ENCODE results near the gene HOXB3.
A peak's percentile ranks its signal among the peaks of the same experiment; 100 is the strongest.

Gene HOXB3

GRCh38 chr17:48612456-48612853, 22.4 kb upstream of the HOXB3 start:
- no peak for DNase-seq (ENCODE audit: low spot score)

GRCh38 chr17:48611681-48612455, 21.8 kb upstream of the HOXB3 start:
- DNase-seq (ENCODE audit: low spot score): no peak

- no peak for DNase-seq (ENCODE audit: low spot score)
These were observed 21.2 kb upstream of the HOXB3 start for GRCh38 chr17:48611213-48611612.

- DNase-seq (ENCODE audit: low spot score): peak; percentile 78
These were observed 20.5 kb upstream of the HOXB3 start, which contains the start of gene HOXB7 for GRCh38 chr17:48610282-48611211. Gene HOXB7, minus strand, starts transcription at chr17:48611017. Its CDS starts 99 bp downstream, at chr17:48610918.

GRCh38 chr17:48609759-48610281, 19.8 kb upstream of the HOXB3 start:
- no peak for DNase-seq (ENCODE audit: low spot score)

GRCh38 chr17:48609033-48609432, 19.0 kb upstream of the HOXB3 start:
- no peak for DNase-seq (ENCODE audit: low spot score)

GRCh38 chr17:48608494-48608834, 18.4 kb upstream of the HOXB3 start:
- DNase-seq (ENCODE audit: low spot score): no peak

- no peak for DNase-seq (ENCODE audit: low spot score)
These were observed 17.0 kb upstream of the HOXB3 start for GRCh38 chr17:48606892-48607614.

GRCh38 chr17:48605991-48606891, 16.2 kb upstream of the HOXB3 start:
- no peak for DNase-seq (ENCODE audit: low spot score)

- DNase-seq (ENCODE audit: low spot score): no peak
These were observed 15.4 kb upstream of the HOXB3 start for GRCh38 chr17:48605409-48605919.

- no peak for DNase-seq (ENCODE audit: low spot score)
These were observed 14.8 kb upstream of the HOXB3 start, which contains the start of gene HOXB6 for GRCh38 chr17:48604770-48605329. Gene HOXB6, minus strand, starts transcription at chr17:48604986. Its CDS starts 6,836 bp downstream, at chr17:48598150.

GRCh38 chr17:48603959-48604769, 14.1 kb upstream of the HOXB3 start:
- DNase-seq (ENCODE audit: low spot score): no peak

- DNase-seq (ENCODE audit: low spot score): no peak
These were observed 11.7 kb upstream of the HOXB3 start for GRCh38 chr17:48601539-48602425.

- DNase-seq (ENCODE audit: low spot score): no peak
These were observed 11.1 kb upstream of the HOXB3 start for GRCh38 chr17:48601207-48601538.

- DNase-seq (ENCODE audit: low spot score): no peak
These were observed 10.4 kb upstream of the HOXB3 start for GRCh38 chr17:48600244-48601098.

- no peak for DNase-seq (ENCODE audit: low spot score)
These were observed 9.3 kb upstream of the HOXB3 start for GRCh38 chr17:48599354-48599753.

- DNase-seq (ENCODE audit: low spot score): no peak
These were observed 8.7 kb upstream of the HOXB3 start for GRCh38 chr17:48598736-48599135.

All from COLO829 (cell line).